Memory B cell (primary cell): ENCODE results near the gene FPGT.
"Not testable (repeated sequence)": the region's sequence is repeated elsewhere in the genome, so short reads cannot be mapped to it uniquely, and the experiment has no call there.

Source experiments
- ATAC-seq: fragments of 150-1000 bp; cut with Tn5 transposase; 2 replicates; pipeline ENCODE4 v1.10.0; 2021; ENCODE audit warnings: low read depth, mild to moderate bottlenecking, moderate library complexity
- DNase-seq, 2 donors: peaks; one replicate each; pipeline ENCODE4 v3.0.0; 2022; ENCODE audit warnings: low spot score in 2 of 2
- H3K27ac Mint-ChIP-seq: one replicate; pipeline ENCODE4 v1.8.0; 2022; ENCODE audit warnings: mild to moderate bottlenecking, moderate library complexity, mixed read lengths
- H3K27me3 Mint-ChIP-seq: one replicate; pipeline ENCODE4 v1.8.0; 2022; ENCODE audit warnings: mixed read lengths
- H3K36me3 Mint-ChIP-seq: one replicate; pipeline ENCODE4 v1.8.0; 2022; ENCODE audit warnings: mild to moderate bottlenecking, mixed read lengths
- H3K4me1 Mint-ChIP-seq: one replicate; pipeline ENCODE4 v1.8.0; 2022; ENCODE audit warnings: mixed read lengths
- H3K4me3 Mint-ChIP-seq: one replicate; pipeline ENCODE4 v1.8.0; 2022; ENCODE audit warnings: mild to moderate bottlenecking, moderate library complexity, mixed read lengths
- H3K9me3 Mint-ChIP-seq: one replicate; pipeline ENCODE4 v1.8.0; 2022; ENCODE audit warnings: mixed read lengths

FPGT gene

GRCh38 chr1:74197657-74198552 is at the start of gene FPGT, which contains the start of gene LRRIQ3:
FPGT (plus strand) TSS chr1:74198242; CDS start chr1:74198279, 37 bp downstream.
LRRIQ3 (minus strand) TSS chr1:74198176; CDS start chr1:74183684, 14,492 bp downstream.
- Mint-ChIP-seq H3K27ac (peak within 1 kb of the TSS; percentile 95), H3K4me1 (peaks cover 8% of the 10 kb centered on the region), H3K36me3 (peaks cover 3% of the 10 kb centered on the region), H3K27me3 (no peaks in the 10 kb centered on the region), H3K4me3 (peak within 1 kb of the TSS; percentile 98), H3K9me3 (no peaks in the 10 kb centered on the region)
- peak; percentile 90 to 93 for DNase-seq
- peak; percentile 94 for ATAC-seq

- H3K4me3 Mint-ChIP-seq, result no peak overlapping the region
- H3K9me3 Mint-ChIP-seq, result no peaks in the 10 kb centered on the region
- no peaks in the 10 kb centered on the region for H3K36me3 Mint-ChIP-seq
- ATAC-seq (no peak), DNase-seq (no peak)
- H3K27me3 Mint-ChIP-seq, result no peaks in the 10 kb centered on the region
- H3K4me1 Mint-ChIP-seq, result no peaks in the 10 kb centered on the region
- no peak overlapping the region for H3K27ac Mint-ChIP-seq
Measured at GRCh38 chr1:74160046-74160445, 38.0 kb upstream of the FPGT start.

GRCh38 chr1:74161497-74161896 is 36.5 kb upstream of the FPGT start:
- no peaks in the 10 kb centered on the region for H3K27me3 Mint-ChIP-seq
- peaks cover 3% of the 10 kb centered on the region for H3K9me3 Mint-ChIP-seq
- ATAC-seq (no peak), DNase-seq (no peak)
- H3K36me3 Mint-ChIP-seq, result no peaks in the 10 kb centered on the region
- no peak overlapping the region for H3K4me3 Mint-ChIP-seq
- no peak overlapping the region for H3K27ac Mint-ChIP-seq
- H3K4me1 Mint-ChIP-seq, result no peaks in the 10 kb centered on the region

- H3K9me3 Mint-ChIP-seq, result peaks cover 3% of the 10 kb centered on the region
- H3K27me3 Mint-ChIP-seq, result no peaks in the 10 kb centered on the region
- H3K4me1 Mint-ChIP-seq, result no peaks in the 10 kb centered on the region
Measured at GRCh38 chr1:74162333-74162732, 35.7 kb upstream of the FPGT start.

GRCh38 chr1:74174423-74174822 is 23.6 kb upstream of the FPGT start:
- H3K4me3 Mint-ChIP-seq, DNase-seq, H3K27me3 Mint-ChIP-seq, H3K27ac Mint-ChIP-seq, H3K36me3 Mint-ChIP-seq, H3K4me1 Mint-ChIP-seq, ATAC-seq: not testable (repeated sequence)
- H3K9me3 Mint-ChIP-seq, result peaks cover 14% of the 10 kb centered on the region

More at GRCh38 chr1:74162333-74162732, 35.7 kb upstream of the FPGT start:
- no peak overlapping the region for H3K27ac Mint-ChIP-seq
- H3K36me3 Mint-ChIP-seq, result no peaks in the 10 kb centered on the region
- ATAC-seq (no peak), DNase-seq (no peak)
- no peak overlapping the region for H3K4me3 Mint-ChIP-seq

- Mint-ChIP-seq H3K4me3 (no peak overlapping the region), H3K36me3 (peaks cover 6% of the 10 kb centered on the region), H3K27ac (no peak overlapping the region), H3K9me3 (peaks cover 2% of the 10 kb centered on the region), H3K27me3 (no peaks in the 10 kb centered on the region), H3K4me1 (no peaks in the 10 kb centered on the region)
- no peak for DNase-seq
- no peak for ATAC-seq
Measured at GRCh38 chr1:74180490-74180889, 17.6 kb upstream of the FPGT start.

- DNase-seq, result no peak
- Mint-ChIP-seq H3K4me3 (no peak overlapping the region), H3K9me3 (peaks cover 5% of the 10 kb centered on the region)
Measured at GRCh38 chr1:74193908-74194307, 4.1 kb upstream of the FPGT start.

GRCh38 chr1:74195339-74195738 is 2.7 kb upstream of the FPGT start:
- Mint-ChIP-seq H3K27ac (no peak overlapping the region), H3K4me3 (no peak overlapping the region), H3K4me1 (peaks cover 8% of the 10 kb centered on the region), H3K36me3 (peaks cover under 1% of the 10 kb centered on the region), H3K9me3 (peaks cover under 1% of the 10 kb centered on the region), H3K27me3 (no peaks in the 10 kb centered on the region)
- ATAC-seq (no peak), DNase-seq (no peak)

More at GRCh38 chr1:74193908-74194307, 4.1 kb upstream of the FPGT start:
- no peaks in the 10 kb centered on the region for H3K27me3 Mint-ChIP-seq
- ATAC-seq, result no peak
- H3K4me1 Mint-ChIP-seq, result peaks cover 8% of the 10 kb centered on the region
- H3K27ac Mint-ChIP-seq, result no peak overlapping the region
- peaks cover 4% of the 10 kb centered on the region for H3K36me3 Mint-ChIP-seq

- Mint-ChIP-seq H3K27ac (peak overlapping the region; percentile 95), H3K36me3 (peaks cover 3% of the 10 kb centered on the region), H3K4me3 (peak overlapping the region; percentile 98), H3K9me3 (no peaks in the 10 kb centered on the region), H3K27me3 (no peaks in the 10 kb centered on the region), H3K4me1 (peaks cover 8% of the 10 kb centered on the region)
- DNase-seq (no peak), ATAC-seq (no peak)
Measured at GRCh38 chr1:74197255-74197654, 787 bp upstream of the FPGT start.

- no peak overlapping the region for H3K4me3 Mint-ChIP-seq
- ATAC-seq, result no peak
Measured at GRCh38 chr1:74199504-74199903, 1.5 kb downstream of the FPGT start.

GRCh38 chr1:74205266-74205665 is 7.2 kb downstream of the FPGT start:
- Mint-ChIP-seq H3K4me1 (no peaks in the 10 kb centered on the region), H3K9me3 (peaks cover 2% of the 10 kb centered on the region), H3K27ac (no peak overlapping the region), H3K27me3 (no peaks in the 10 kb centered on the region), H3K36me3 (peaks cover 14% of the 10 kb centered on the region), H3K4me3 (no peak overlapping the region)
- DNase-seq (no peak), ATAC-seq (no peak)

More at GRCh38 chr1:74199504-74199903, 1.5 kb downstream of the FPGT start:
- DNase-seq, result no peak
- Mint-ChIP-seq H3K4me1 (peaks cover 8% of the 10 kb centered on the region), H3K27ac (no peak overlapping the region), H3K36me3 (peaks cover 5% of the 10 kb centered on the region), H3K27me3 (no peaks in the 10 kb centered on the region), H3K9me3 (no peaks in the 10 kb centered on the region)

- Mint-ChIP-seq H3K27me3 (peaks cover 2% of the 10 kb centered on the region), H3K36me3 (peaks cover 4% of the 10 kb centered on the region), H3K4me1 (no peaks in the 10 kb centered on the region), H3K27ac (no peak overlapping the region), H3K4me3 (no peak overlapping the region), H3K9me3 (no peaks in the 10 kb centered on the region)
- no peak for DNase-seq
- ATAC-seq, result no peak
Measured at GRCh38 chr1:74215229-74215628, 17.2 kb downstream of the FPGT start.

GRCh38 chr1:74222701-74223100 is 24.7 kb downstream of the FPGT start:
- Mint-ChIP-seq H3K36me3 (peaks cover 11% of the 10 kb centered on the region), H3K9me3 (peaks cover 18% of the 10 kb centered on the region), H3K27me3 (peaks cover 3% of the 10 kb centered on the region), H3K27ac (no peak overlapping the region), H3K4me1 (no peaks in the 10 kb centered on the region), H3K4me3 (no peak overlapping the region)
- ATAC-seq (no peak), DNase-seq (no peak)

GRCh38 chr1:74223453-74223852 is 25.4 kb downstream of the FPGT start:
- DNase-seq (no peak), ATAC-seq (no peak)
- Mint-ChIP-seq H3K4me3 (no peak overlapping the region), H3K9me3 (peaks cover 20% of the 10 kb centered on the region), H3K4me1 (no peaks in the 10 kb centered on the region), H3K27ac (no peak overlapping the region), H3K36me3 (peaks cover 11% of the 10 kb centered on the region), H3K27me3 (peaks cover 3% of the 10 kb centered on the region)
